Measurements from ENCODE around the gene LTC4S. TPM values are rescaled to one million over a fixed set of nuclear protein-coding genes. Genes with fewer than 3 reads are reported as not detected.
"Not testable (repeated sequence)": the region's sequence is repeated elsewhere in the genome, so short reads cannot be mapped to it uniquely, and the experiment has no call there.

The LTC4S gene
- total RNA-seq, 2 experiments from 2014 or later: 0.29 TPM; not detected in 1

GRCh38 chr5:179833056-179833708 lies 39.4 kb downstream of the LTC4S start:
- peaks cover 23% of the 10 kb centered on the region for H3K4me1 Mint-ChIP-seq
- no peaks in the 10 kb centered on the region for H3K27me3 Mint-ChIP-seq
- peaks cover 48% of the 10 kb centered on the region for H3K36me3 Mint-ChIP-seq
- peak overlapping the region; percentile 47 for H3K27ac Mint-ChIP-seq
- H3K9me3 Mint-ChIP-seq: no peaks in the 10 kb centered on the region
- DNase-seq: no peak
- H3K4me3 Mint-ChIP-seq: no peak overlapping the region

GRCh38 chr5:179833709-179834070 lies 39.9 kb downstream of the LTC4S start:
- Mint-ChIP-seq H3K27me3 (no peaks in the 10 kb centered on the region), H3K36me3 (peaks cover 52% of the 10 kb centered on the region), H3K9me3 (no peaks in the 10 kb centered on the region), H3K4me3 (no peak overlapping the region), H3K4me1 (peaks cover 23% of the 10 kb centered on the region), H3K27ac (peak overlapping the region; percentile 47)
- DNase-seq: no peak

- Mint-ChIP-seq H3K4me1 (peaks cover 23% of the 10 kb centered on the region), H3K27me3 (no peaks in the 10 kb centered on the region), H3K9me3 (no peaks in the 10 kb centered on the region), H3K27ac (no peak overlapping the region), H3K36me3 (peaks cover 49% of the 10 kb centered on the region), H3K4me3 (no peak overlapping the region)
- no peak for DNase-seq
Observed at GRCh38 chr5:179834120-179834519, 40.3 kb downstream of the LTC4S start.

DNA sequence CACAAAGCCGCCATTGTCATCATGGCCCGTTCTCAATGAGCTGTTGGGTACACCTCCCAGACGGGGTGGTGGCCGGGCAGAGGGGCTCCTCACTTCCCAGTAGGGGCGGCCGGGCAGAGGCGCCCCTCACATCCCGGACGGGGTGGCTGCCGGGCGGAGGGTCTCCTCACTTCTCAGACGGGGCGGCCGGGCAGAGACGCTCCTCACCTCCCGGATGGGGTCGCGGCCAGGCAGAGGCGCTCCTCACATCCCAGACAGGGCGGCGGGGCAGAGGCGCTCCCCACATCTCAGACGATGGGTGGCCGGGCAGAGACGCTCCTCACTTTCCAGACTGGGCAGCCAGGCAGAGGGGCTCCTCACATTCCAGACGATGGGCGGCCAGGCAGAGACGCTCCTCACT lies 41.1 kb downstream of the LTC4S start:
- peaks cover 23% of the 10 kb centered on the region for H3K4me1 Mint-ChIP-seq
- not testable (repeated sequence) for DNase-seq, H3K27me3 Mint-ChIP-seq, H3K9me3 Mint-ChIP-seq, H3K4me3 Mint-ChIP-seq, H3K27ac Mint-ChIP-seq
- peaks cover 49% of the 10 kb centered on the region for H3K36me3 Mint-ChIP-seq

- Mint-ChIP-seq H3K9me3 (no peaks in the 10 kb centered on the region), H3K36me3 (peaks cover 46% of the 10 kb centered on the region)
- peak; percentile 69 for DNase-seq
Observed at GRCh38 chr5:179836225-179837019, 42.6 kb downstream of the LTC4S start.

GRCh38 chr5:179837076-179838011 lies 43.6 kb downstream of the LTC4S start:
- Mint-ChIP-seq H3K4me3 (no peak overlapping the region), H3K36me3 (peaks cover 43% of the 10 kb centered on the region), H3K27ac (peak overlapping the region; percentile 87), H3K27me3 (no peaks in the 10 kb centered on the region), H3K4me1 (peaks cover 18% of the 10 kb centered on the region), H3K9me3 (no peaks in the 10 kb centered on the region)
- DNase-seq: no peak

More at GRCh38 chr5:179836225-179837019, 42.6 kb downstream of the LTC4S start:
- Mint-ChIP-seq H3K4me1 (peaks cover 19% of the 10 kb centered on the region), H3K27me3 (no peaks in the 10 kb centered on the region), H3K27ac (peak overlapping the region; percentile 87), H3K4me3 (peak overlapping the region; percentile 36)

DNA sequence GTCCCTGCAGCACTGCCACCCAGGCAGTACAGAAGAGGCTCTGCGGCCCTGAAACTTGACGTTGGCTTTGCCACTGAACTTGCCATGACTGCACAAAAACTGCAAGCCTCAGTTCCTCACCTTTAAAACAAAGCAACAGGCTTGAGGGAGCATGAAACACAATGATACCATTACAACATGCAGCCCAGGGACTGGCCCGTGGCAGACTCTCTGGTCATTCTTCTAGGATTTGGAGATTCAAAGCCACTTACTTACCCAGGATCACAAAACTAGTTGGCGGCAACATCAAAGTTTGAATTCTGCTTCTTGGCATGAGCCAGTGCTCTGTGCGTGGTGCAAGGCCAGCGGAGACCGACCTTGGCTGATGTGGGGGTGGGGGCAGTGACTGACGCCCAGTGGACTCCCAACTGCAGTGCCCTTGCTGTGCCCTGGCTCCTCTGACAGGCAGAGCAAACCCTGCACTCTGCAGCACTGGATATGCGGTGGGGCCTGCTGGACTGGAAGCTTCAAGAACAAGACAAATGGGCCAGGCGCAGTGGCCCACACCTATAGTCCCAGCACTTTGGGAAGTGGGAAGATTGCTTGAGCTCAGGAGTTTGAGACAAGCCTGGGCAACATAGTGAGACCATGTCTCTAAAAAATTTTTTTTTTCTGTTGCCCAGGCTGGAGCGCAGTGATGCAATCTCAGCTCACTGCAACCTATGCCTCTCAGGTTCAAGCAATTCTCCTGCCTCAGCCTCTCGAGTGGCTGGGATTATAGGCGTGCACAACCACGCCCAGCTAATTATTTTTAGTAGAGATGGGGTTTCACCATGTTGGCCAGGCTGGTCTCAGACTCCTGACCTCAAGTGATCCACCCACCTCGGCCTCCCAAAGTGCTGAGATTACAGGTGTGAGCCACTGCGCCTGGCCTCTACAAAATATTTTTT lies 45.8 kb downstream of the LTC4S start:
- peaks cover 14% of the 10 kb centered on the region for H3K4me1 Mint-ChIP-seq
- no peaks in the 10 kb centered on the region for H3K27me3 Mint-ChIP-seq
- no peak overlapping the region for H3K4me3 Mint-ChIP-seq
- no peaks in the 10 kb centered on the region for H3K9me3 Mint-ChIP-seq
- H3K36me3 Mint-ChIP-seq: peaks cover 39% of the 10 kb centered on the region
- no peak for DNase-seq
- no peak overlapping the region for H3K27ac Mint-ChIP-seq

- no peak overlapping the region for H3K4me3 Mint-ChIP-seq
- no peaks in the 10 kb centered on the region for H3K27me3 Mint-ChIP-seq
- peaks cover 14% of the 10 kb centered on the region for H3K4me1 Mint-ChIP-seq
- peaks cover 4% of the 10 kb centered on the region for H3K9me3 Mint-ChIP-seq
- no peak overlapping the region for H3K27ac Mint-ChIP-seq
- peaks cover 41% of the 10 kb centered on the region for H3K36me3 Mint-ChIP-seq
- DNase-seq: no peak
Observed at GRCh38 chr5:179840321-179840720, 46.5 kb downstream of the LTC4S start.

- H3K36me3 Mint-ChIP-seq: peaks cover 41% of the 10 kb centered on the region
- no peaks in the 10 kb centered on the region for H3K27me3 Mint-ChIP-seq
- H3K4me3 Mint-ChIP-seq: no peak overlapping the region
- H3K9me3 Mint-ChIP-seq: peaks cover 4% of the 10 kb centered on the region
- no peak for DNase-seq
- H3K27ac Mint-ChIP-seq: no peak overlapping the region
- H3K4me1 Mint-ChIP-seq: peaks cover 14% of the 10 kb centered on the region
Observed at GRCh38 chr5:179840766-179841165, 47.0 kb downstream of the LTC4S start.

GRCh38 chr5:179841621-179842020 lies 47.8 kb downstream of the LTC4S start:
- no peak overlapping the region for H3K27ac Mint-ChIP-seq
- no peak for DNase-seq
- H3K9me3 Mint-ChIP-seq: peaks cover 4% of the 10 kb centered on the region
- no peaks in the 10 kb centered on the region for H3K27me3 Mint-ChIP-seq
- H3K4me3 Mint-ChIP-seq: no peak overlapping the region
- peaks cover 39% of the 10 kb centered on the region for H3K36me3 Mint-ChIP-seq
- H3K4me1 Mint-ChIP-seq: peaks cover 7% of the 10 kb centered on the region

Other genes starting within 250 kb of the LTC4S start
- gene RUFY1, start 243.4 kb upstream of the LTC4S start, total RNA-seq: 10 to 100 TPM; 31.1 to 31.8 TPM
- 100 to 1,000 TPM; 840 to 912 TPM for gene HNRNPH1, start 170.3 kb upstream of the LTC4S start, total RNA-seq
- gene CBY3, start 113.0 kb upstream of the LTC4S start, total RNA-seq: 1 to 10 TPM in 1 of 2 experiments, under 1 TPM in 1; 0.68 to 1.1 TPM
- 100 to 1,000 TPM; 535 to 571 TPM for gene CANX, start 95.0 kb upstream of the LTC4S start, total RNA-seq
- gene MAML1, start 61.2 kb upstream of the LTC4S start, total RNA-seq: 10 to 100 TPM; 24.1 to 24.2 TPM
- gene MGAT4B, start 12.9 kb downstream of the LTC4S start, total RNA-seq: 10 to 100 TPM; 67.9 to 71.5 TPM
- gene SQSTM1, start 26.9 kb downstream of the LTC4S start, total RNA-seq: 100 to 1,000 TPM; 111 to 117 TPM
- gene MRNIP, start 64.8 kb downstream of the LTC4S start, total RNA-seq: 10 to 100 TPM; 12.3 to 13.9 TPM
- 10 to 100 TPM; 73.1 to 74.9 TPM for gene TBC1D9B, start 113.9 kb downstream of the LTC4S start, total RNA-seq